ENCODE results near the gene PPP1R13B. TPM values are rescaled to one million over a fixed set of nuclear protein-coding genes. Genes with fewer than 3 reads are reported as not detected.
A peak's percentile ranks its signal among the peaks of the same experiment; 100 is the strongest.

PPP1R13B gene
- total RNA-seq, 1 donor from 2014 or later, result 8.6 TPM

GRCh38 chr14:103755060-103755459 lies 92.3 kb downstream of the PPP1R13B start:
- DNase-seq, result no peak
- Mint-ChIP-seq H3K27me3 (no peaks in the 10 kb centered on the region), H3K4me1 (no peaks in the 10 kb centered on the region), H3K27ac (no peak overlapping the region), H3K4me3 (no peak overlapping the region), H3K9me3 (no peaks in the 10 kb centered on the region), H3K36me3 (ENCODE audit: low read depth) (no peaks in the 10 kb centered on the region)
- intact Hi-C loops (cut with micrococcal nuclease), result no loop called here

DNA sequence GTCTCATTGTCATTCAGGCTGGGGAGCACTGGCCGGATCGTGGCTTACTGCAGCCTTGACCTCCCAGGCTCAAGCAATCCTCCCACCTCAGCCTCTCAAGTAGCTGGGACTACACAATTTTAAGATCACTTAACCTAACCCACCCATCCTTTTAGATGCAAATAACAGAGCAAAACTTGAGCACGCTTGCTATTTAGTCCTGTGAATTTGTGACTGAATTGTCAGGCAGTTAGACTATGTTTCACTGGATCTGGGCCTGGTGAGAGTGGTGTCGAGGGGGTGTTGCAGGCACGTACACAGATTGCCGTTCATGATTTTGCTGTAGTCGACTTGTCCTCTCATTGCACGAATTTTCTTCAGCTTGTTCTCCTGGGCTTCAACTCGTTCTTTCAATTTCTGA lies 93.6 kb downstream of the PPP1R13B start:
- Mint-ChIP-seq H3K4me1 (peaks cover 3% of the 10 kb centered on the region), H3K4me3 (no peak overlapping the region), H3K27ac (no peak overlapping the region), H3K36me3 (ENCODE audit: low read depth) (peaks cover 3% of the 10 kb centered on the region), H3K27me3 (no peaks in the 10 kb centered on the region), H3K9me3 (no peaks in the 10 kb centered on the region)
- DNase-seq, result no peak
- intact Hi-C loops (cut with micrococcal nuclease), result no loop called here

GRCh38 chr14:103749860-103750259 lies 97.5 kb downstream of the PPP1R13B start:
- no peaks in the 10 kb centered on the region for H3K9me3 Mint-ChIP-seq
- no peak for DNase-seq
- no peak overlapping the region for H3K4me3 Mint-ChIP-seq
- peaks cover 9% of the 10 kb centered on the region for H3K4me1 Mint-ChIP-seq
- H3K27me3 Mint-ChIP-seq, result no peaks in the 10 kb centered on the region
- no peak overlapping the region for H3K27ac Mint-ChIP-seq
- intact Hi-C loops (cut with micrococcal nuclease), result no loop called here
- peaks cover 3% of the 10 kb centered on the region for H3K36me3 Mint-ChIP-seq (ENCODE audit: low read depth)

GRCh38 chr14:103749452-103749851 lies 97.9 kb downstream of the PPP1R13B start:
- intact Hi-C loops (cut with micrococcal nuclease), result no loop called here
- Mint-ChIP-seq H3K27ac (no peak overlapping the region), H3K36me3 (ENCODE audit: low read depth) (peaks cover 3% of the 10 kb centered on the region), H3K4me1 (peaks cover 9% of the 10 kb centered on the region), H3K9me3 (no peaks in the 10 kb centered on the region), H3K27me3 (no peaks in the 10 kb centered on the region), H3K4me3 (no peak overlapping the region)
- DNase-seq, result no peak

- Mint-ChIP-seq H3K4me1 (peaks cover 9% of the 10 kb centered on the region), H3K4me3 (no peak overlapping the region), H3K27ac (no peak overlapping the region), H3K27me3 (no peaks in the 10 kb centered on the region), H3K36me3 (ENCODE audit: low read depth) (peaks cover 3% of the 10 kb centered on the region), H3K9me3 (no peaks in the 10 kb centered on the region)
- peak; percentile 82 for DNase-seq
- intact Hi-C loops (cut with micrococcal nuclease), result no loop called here
These were observed 98.9 kb downstream of the PPP1R13B start for GRCh38 chr14:103748534-103748857.

DNA sequence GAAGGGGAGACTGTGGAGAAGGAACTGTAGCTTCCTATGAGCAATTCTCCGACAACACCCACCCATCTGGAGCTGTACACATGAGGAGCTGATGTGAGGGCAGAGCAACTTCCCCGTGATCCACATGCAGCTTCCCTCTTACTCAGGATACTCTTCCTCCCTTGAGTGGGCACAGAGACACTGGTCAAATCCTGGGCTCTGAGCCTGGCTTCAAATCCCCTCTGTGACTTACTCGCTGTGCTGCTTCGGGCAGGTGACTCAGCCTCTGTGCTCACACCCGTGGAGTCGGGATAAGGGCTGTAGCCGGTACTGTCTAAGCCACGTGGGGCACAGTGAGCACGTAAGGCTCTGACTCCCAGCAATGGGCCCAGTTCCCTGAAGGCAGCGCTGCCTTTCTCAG lies 100.7 kb downstream of the PPP1R13B start:
- H3K4me1 Mint-ChIP-seq, result peaks cover 9% of the 10 kb centered on the region
- no peak for DNase-seq
- peaks cover 3% of the 10 kb centered on the region for H3K36me3 Mint-ChIP-seq (ENCODE audit: low read depth)
- intact Hi-C loops (cut with micrococcal nuclease), result no loop called here
- H3K9me3 Mint-ChIP-seq, result no peaks in the 10 kb centered on the region
- no peak overlapping the region for H3K4me3 Mint-ChIP-seq
- H3K27ac Mint-ChIP-seq, result no peak overlapping the region
- no peaks in the 10 kb centered on the region for H3K27me3 Mint-ChIP-seq

DNA sequence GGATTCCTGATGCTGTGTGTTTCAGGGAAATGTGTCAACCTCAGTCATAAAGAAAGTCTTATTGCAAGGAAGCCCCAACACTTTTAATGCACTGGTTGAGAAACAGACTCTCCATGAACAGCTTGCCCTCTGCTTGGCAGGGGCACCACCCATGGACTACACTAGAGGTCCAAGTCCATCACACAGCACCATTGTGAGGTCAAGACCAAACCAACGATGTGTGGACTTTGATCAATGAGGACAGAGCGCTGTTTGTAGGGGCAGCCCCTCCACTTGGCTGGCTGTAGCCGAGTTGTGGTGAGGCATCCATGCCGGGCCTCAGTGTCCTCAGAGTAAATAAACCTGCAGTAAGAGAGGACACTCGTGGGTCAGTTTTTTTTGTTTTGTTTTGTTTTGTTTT lies 102.0 kb downstream of the PPP1R13B start:
- no peak overlapping the region for H3K27ac Mint-ChIP-seq
- peaks cover 3% of the 10 kb centered on the region for H3K36me3 Mint-ChIP-seq (ENCODE audit: low read depth)
- intact Hi-C loops (cut with micrococcal nuclease), result no loop called here
- no peak for DNase-seq
- H3K27me3 Mint-ChIP-seq, result no peaks in the 10 kb centered on the region
- no peaks in the 10 kb centered on the region for H3K9me3 Mint-ChIP-seq
- no peak overlapping the region for H3K4me3 Mint-ChIP-seq
- peaks cover 9% of the 10 kb centered on the region for H3K4me1 Mint-ChIP-seq

DNA sequence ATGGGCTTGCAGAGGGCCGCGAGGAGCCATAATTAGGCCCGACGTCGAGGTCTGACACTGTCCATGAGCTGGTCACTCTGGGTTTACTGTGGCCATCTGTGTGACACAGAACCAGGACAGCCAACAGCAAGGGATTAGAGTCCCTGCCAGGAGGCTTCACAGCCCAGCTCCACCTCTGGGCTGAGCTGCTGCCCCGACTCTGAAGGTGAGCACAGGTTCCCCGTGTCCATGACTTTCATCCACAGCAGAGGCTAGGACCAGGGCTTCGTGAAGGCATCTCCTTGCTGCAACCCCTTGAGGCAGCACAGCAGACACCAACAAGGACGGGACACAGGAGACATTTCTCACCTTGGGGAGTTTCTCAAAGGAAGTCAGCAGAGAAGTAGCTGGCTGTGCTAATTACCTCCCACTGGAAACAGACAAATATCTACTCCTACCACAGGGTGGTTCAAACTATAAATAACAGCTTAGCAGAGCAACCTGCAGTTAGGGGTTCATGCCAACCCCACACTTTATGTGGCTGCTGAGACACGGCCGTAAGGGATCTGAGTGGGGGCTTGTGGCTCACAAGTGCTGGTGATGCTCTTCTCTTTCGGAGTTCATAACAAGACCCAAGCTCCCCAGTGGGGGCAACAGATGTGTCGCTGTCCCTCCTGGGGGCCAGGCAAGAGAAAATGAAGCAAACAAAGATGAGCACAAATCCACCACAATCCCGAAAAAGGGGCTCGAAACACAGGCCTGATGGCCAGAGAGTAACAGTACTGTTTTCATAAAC lies 102.6 kb downstream of the PPP1R13B start:
- no peak overlapping the region for H3K27ac Mint-ChIP-seq
- H3K9me3 Mint-ChIP-seq, result no peaks in the 10 kb centered on the region
- peaks cover 9% of the 10 kb centered on the region for H3K4me1 Mint-ChIP-seq
- H3K4me3 Mint-ChIP-seq, result no peak overlapping the region
- H3K27me3 Mint-ChIP-seq, result no peaks in the 10 kb centered on the region
- intact Hi-C loops (cut with micrococcal nuclease), result no loop called here
- H3K36me3 Mint-ChIP-seq (ENCODE audit: low read depth), result peaks cover 3% of the 10 kb centered on the region
- no peak for DNase-seq

DNA sequence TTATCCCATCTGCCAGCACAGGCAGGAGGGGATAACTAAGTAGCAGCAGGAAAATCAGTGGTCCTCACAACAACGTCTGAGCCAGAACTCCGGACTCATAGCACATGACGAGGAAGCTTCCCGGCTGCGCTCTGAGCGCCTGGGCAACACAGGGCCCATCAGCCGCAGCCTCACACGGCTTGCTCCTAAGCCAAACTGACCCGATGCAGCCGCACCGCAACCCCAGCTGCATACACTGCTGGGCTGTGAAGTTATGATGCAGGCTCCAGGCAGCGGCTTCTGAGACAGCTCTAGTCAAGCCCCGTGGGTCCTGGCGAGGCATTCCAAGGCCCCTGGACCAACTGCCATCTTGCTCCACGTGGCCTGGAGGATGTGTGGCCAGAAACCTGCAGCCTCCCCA lies 103.7 kb downstream of the PPP1R13B start:
- peaks cover 6% of the 10 kb centered on the region for H3K4me1 Mint-ChIP-seq
- H3K4me3 Mint-ChIP-seq, result no peak overlapping the region
- DNase-seq, result no peak
- intact Hi-C loops (cut with micrococcal nuclease), result no loop called here
- no peak overlapping the region for H3K27ac Mint-ChIP-seq
- H3K27me3 Mint-ChIP-seq, result no peaks in the 10 kb centered on the region
- no peaks in the 10 kb centered on the region for H3K36me3 Mint-ChIP-seq (ENCODE audit: low read depth)
- H3K9me3 Mint-ChIP-seq, result no peaks in the 10 kb centered on the region

DNA sequence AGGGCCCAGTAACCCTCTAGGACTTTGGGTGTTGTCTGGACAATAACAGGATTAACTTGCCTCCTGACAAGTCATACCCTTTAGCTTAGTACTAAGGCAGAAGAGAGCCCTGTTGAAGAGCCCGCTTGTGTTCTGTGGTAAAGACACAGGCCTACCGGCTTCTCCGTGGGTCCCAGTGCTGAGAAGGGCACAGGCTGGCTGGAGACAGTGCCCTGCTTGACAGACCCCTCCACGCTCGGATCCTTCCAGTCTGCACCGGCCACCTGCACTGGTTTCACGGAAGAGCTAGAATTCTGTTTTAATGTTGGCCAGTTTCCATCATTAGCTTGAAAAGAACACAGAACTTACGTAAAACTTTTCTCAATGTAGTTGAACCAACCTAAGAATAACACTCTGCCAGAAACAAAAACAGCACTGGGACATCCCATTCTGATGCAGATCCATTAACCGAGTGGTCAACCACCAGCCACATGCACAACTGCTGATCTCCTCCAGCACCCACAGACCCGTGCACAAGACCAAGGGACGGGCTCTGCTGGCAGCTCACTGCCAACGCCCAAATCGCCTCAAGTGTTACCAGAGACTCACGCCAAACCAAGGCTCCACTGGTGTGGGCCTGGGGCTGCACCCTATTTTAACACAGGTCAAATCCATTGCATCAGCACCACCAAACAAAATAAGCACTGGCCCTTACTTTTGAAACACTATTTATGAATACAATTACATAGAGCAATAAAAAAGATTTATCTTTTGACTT lies 104.7 kb downstream of the PPP1R13B start:
- Mint-ChIP-seq H3K27ac (no peak overlapping the region), H3K9me3 (no peaks in the 10 kb centered on the region), H3K27me3 (no peaks in the 10 kb centered on the region), H3K4me3 (no peak overlapping the region), H3K4me1 (no peaks in the 10 kb centered on the region), H3K36me3 (ENCODE audit: low read depth) (no peaks in the 10 kb centered on the region)
- intact Hi-C loops (cut with micrococcal nuclease), result no loop called here
- no peak for DNase-seq

DNA sequence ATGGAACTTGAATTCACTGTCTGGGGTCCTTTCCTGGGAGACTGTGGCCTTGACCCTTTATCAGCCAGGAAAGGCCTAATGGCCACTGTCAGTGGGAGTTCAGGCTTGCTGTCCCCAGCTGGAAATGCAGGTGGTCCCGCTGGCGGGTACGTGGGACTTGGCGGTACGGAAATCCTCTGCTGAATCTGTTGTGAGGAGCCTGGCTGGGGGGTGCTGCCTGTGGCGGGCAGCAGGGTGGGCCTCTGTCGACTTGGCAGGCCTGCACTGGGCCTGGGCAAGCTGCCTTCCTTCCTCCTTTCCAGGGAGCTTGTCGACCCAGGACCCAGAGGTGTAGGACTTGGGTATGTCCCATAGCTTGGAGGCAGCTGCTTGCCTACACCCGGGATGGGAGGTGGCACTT lies 105.5 kb downstream of the PPP1R13B start:
- DNase-seq, result no peak
- no peak overlapping the region for H3K27ac Mint-ChIP-seq
- H3K4me1 Mint-ChIP-seq, result no peaks in the 10 kb centered on the region
- intact Hi-C loops (cut with micrococcal nuclease), result no loop called here
- H3K4me3 Mint-ChIP-seq, result no peak overlapping the region
- no peaks in the 10 kb centered on the region for H3K9me3 Mint-ChIP-seq
- H3K36me3 Mint-ChIP-seq (ENCODE audit: low read depth), result no peaks in the 10 kb centered on the region
- H3K27me3 Mint-ChIP-seq, result no peaks in the 10 kb centered on the region

GRCh38 chr14:103740991-103741689 lies 106.2 kb downstream of the PPP1R13B start:
- intact Hi-C loops (cut with micrococcal nuclease), result no loop called here
- no peaks in the 10 kb centered on the region for H3K4me1 Mint-ChIP-seq
- H3K4me3 Mint-ChIP-seq, result no peak overlapping the region
- H3K27me3 Mint-ChIP-seq, result no peaks in the 10 kb centered on the region
- no peak for DNase-seq
- no peak overlapping the region for H3K27ac Mint-ChIP-seq
- no peaks in the 10 kb centered on the region for H3K36me3 Mint-ChIP-seq (ENCODE audit: low read depth)
- H3K9me3 Mint-ChIP-seq, result no peaks in the 10 kb centered on the region

DNA sequence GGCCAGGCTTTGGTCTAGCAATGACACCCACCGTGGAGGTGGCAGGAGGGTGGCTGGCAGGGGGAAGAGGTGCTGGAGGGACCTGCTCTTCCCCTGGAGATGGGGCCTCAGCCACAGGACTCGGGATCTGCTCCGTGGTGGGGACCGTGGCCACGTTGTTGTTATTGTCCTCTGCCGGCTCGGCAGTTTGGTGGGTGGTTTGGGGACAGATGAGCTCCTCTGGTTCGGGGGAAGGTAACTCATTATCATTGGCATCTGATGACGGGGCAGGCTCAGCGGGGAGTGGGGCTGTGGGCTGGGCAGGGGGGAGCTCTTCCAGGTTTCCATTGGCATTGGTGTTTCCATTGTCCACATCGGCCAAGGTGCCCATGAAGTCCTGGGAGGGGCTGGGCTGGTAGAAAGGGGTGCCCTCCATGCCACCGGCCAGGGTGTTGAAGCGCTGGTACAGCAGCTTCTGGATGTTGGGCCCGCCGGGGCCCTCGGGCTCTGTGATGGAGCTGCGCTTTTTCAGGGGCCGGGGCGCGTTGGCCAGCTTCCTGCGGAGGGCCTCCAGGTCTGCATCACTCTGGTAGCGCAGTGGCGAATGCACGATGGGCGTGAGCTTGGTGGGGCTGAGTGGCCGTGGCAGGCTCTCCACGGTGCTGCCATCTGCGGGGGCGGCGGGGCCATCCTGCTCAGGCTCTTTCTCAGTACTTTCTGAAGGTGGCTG lies 107.4 kb downstream of the PPP1R13B start:
- Mint-ChIP-seq H3K4me1 (no peaks in the 10 kb centered on the region), H3K36me3 (ENCODE audit: low read depth) (no peaks in the 10 kb centered on the region), H3K4me3 (no peak overlapping the region), H3K9me3 (no peaks in the 10 kb centered on the region), H3K27me3 (no peaks in the 10 kb centered on the region), H3K27ac (peak overlapping the region; percentile 8)
- intact Hi-C loops (cut with micrococcal nuclease), result no loop called here
- no peak for DNase-seq

GRCh38 chr14:103739466-103739792 lies 107.9 kb downstream of the PPP1R13B start:
- intact Hi-C loops (cut with micrococcal nuclease), result no loop called here
- DNase-seq, result no peak
- H3K27me3 Mint-ChIP-seq, result no peaks in the 10 kb centered on the region
- H3K9me3 Mint-ChIP-seq, result no peaks in the 10 kb centered on the region
- no peak overlapping the region for H3K4me3 Mint-ChIP-seq
- H3K27ac Mint-ChIP-seq, result peak overlapping the region; percentile 8
- no peaks in the 10 kb centered on the region for H3K4me1 Mint-ChIP-seq
- no peaks in the 10 kb centered on the region for H3K36me3 Mint-ChIP-seq (ENCODE audit: low read depth)

Measured in activated CD4-positive, alpha-beta T cell treated with anti-CD3 and anti-CD28 coated beads, Interleukin-2, amount 10 ng/mL, durations not matched to agents 24 days and 14 days (primary cell).